SIG-M5 (cell line): Measurements from ENCODE around the gene MS4A6E.

Experiments used
- DNase-seq: peaks from one replicate; lab custom pipeline; 2025; lab: John Stamatoyannopoulos, UW

MS4A6E gene

GRCh38 chr11:60375316-60375715 is 48.3 kb downstream of the MS4A6E start:
- DNase-seq, result no peak

GRCh38 chr11:60376601-60377000 is 49.5 kb downstream of the MS4A6E start:
- no peak for DNase-seq

- peak; percentile 78 for DNase-seq
Measured at GRCh38 chr11:60377401-60378136, 50.5 kb downstream of the MS4A6E start.

GRCh38 chr11:60378354-60378753 is 51.3 kb downstream of the MS4A6E start, which contains the start of gene MS4A7:
Gene MS4A7 (plus strand): TSS chr11:60378532. CDS start chr11:60383142, 4,610 bp downstream.
- peak; percentile 95 for DNase-seq

- peak; percentile 92 for DNase-seq
Measured at GRCh38 chr11:60389279-60389910, 62.3 kb downstream of the MS4A6E start.

GRCh38 chr11:60390419-60390818 is 63.4 kb downstream of the MS4A6E start:
- DNase-seq, result no peak
